Measurements from ENCODE around the gene DPYSL5. TPM values are rescaled to one million over a fixed set of nuclear protein-coding genes. Genes with fewer than 3 reads are reported as not detected.

DPYSL5 gene
- total and polyA plus RNA-seq, 10 of the 15 experiments (the other 5 are each of a cell fraction or from before 2014, with no cell fraction given): not detected

GRCh38 chr2:26971911-26972786 is 124.2 kb downstream of the DPYSL5 start (continued):
- TF ChIP-seq, protein P1, sequence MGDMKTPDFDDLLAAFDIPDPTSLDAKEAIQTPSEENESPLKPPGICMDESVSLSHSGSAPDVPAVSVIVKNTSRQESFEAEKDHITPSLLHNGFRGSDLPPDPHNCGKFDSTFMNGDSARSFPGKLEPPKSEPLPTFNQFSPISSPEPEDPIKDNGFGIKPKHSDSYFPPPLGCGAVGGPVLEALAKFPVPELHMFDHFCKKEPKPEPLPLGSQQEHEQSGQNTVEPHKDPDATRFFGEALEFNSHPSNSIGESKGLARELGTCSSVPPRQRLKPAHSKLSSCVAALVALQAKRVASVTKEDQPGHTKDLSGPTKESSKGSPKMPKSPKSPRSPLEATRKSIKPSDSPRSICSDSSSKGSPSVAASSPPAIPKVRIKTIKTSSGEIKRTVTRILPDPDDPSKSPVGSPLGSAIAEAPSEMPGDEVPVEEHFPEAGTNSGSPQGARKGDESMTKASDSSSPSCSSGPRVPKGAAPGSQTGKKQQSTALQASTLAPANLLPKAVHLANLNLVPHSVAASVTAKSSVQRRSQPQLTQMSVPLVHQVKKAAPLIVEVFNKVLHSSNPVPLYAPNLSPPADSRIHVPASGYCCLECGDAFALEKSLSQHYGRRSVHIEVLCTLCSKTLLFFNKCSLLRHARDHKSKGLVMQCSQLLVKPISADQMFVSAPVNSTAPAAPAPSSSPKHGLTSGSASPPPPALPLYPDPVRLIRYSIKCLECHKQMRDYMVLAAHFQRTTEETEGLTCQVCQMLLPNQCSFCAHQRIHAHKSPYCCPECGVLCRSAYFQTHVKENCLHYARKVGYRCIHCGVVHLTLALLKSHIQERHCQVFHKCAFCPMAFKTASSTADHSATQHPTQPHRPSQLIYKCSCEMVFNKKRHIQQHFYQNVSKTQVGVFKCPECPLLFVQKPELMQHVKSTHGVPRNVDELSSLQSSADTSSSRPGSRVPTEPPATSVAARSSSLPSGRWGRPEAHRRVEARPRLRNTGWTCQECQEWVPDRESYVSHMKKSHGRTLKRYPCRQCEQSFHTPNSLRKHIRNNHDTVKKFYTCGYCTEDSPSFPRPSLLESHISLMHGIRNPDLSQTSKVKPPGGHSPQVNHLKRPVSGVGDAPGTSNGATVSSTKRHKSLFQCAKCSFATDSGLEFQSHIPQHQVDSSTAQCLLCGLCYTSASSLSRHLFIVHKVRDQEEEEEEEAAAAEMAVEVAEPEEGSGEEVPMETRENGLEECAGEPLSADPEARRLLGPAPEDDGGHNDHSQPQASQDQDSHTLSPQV (IDR thresholded peaks at IDR 0.05): no peak
- TF ChIP-seq YBX1 (IDR thresholded peaks at IDR 0.05) (no peak), NKRF (conservative IDR thresholded peaks at IDR 0.05) (no peak), LARP7 (IDR thresholded peaks at IDR 0.05) (no peak), BHLHE40 (IDR thresholded peaks at IDR 0.05; ENCODE audit: borderline replicate concordance in 1 of 2, low read depth in 2 of 2, low read length in 1 of 2) (no peak), SRF (IDR thresholded peaks at IDR 0.05; ENCODE audit: low read depth in 2 of 2, low read length in 2 of 2) (no peak), ELK1 (IDR thresholded peaks at IDR 0.05; ENCODE audit: low read depth, low read length) (no peak), BCL11A (IDR thresholded peaks at IDR 0.05; ENCODE audit: low read depth, low read length) (no peak), PBX3 (IDR thresholded peaks at IDR 0.05; ENCODE audit: insufficient replicate concordance, low read depth, low read length) (no peak), YY1 (IDR thresholded peaks at IDR 0.05; ENCODE audit: low read depth, low read length) (no peak)

Measured in GM12878 (cell line).